ENCODE data around the gene ZNF467.

ZNF467 gene

GRCh38 chr7:149809215-149809614 is 35.8 kb upstream of the ZNF467 start:
- in situ Hi-C loops (cut with HindIII; ENCODE audit: low sequenced_read_pairs) = no loop called here

GRCh38 chr7:149808311-149808710 is 34.9 kb upstream of the ZNF467 start:
- TF ChIP-seq CTCF (IDR thresholded peaks at IDR 0.05; ENCODE audit: low read depth, low read length, missing control alignments) = no peak
- H3K4me3 ChIP-seq (ENCODE audit: low read depth, low read length) = no peak overlapping the region
- in situ Hi-C loops (cut with HindIII; ENCODE audit: low sequenced_read_pairs) = no loop called here
- DNase-seq (ENCODE audit: low read depth) = no peak

More at GRCh38 chr7:149809215-149809614, 35.8 kb upstream of the ZNF467 start:
- no peak for DNase-seq (ENCODE audit: low read depth)
- TF ChIP-seq CTCF (IDR thresholded peaks at IDR 0.05; ENCODE audit: low read depth, low read length, missing control alignments) = no peak
- H3K4me3 ChIP-seq (ENCODE audit: low read depth, low read length) = no peak overlapping the region

GRCh38 chr7:149806726-149807125 is 33.3 kb upstream of the ZNF467 start:
- no peak overlapping the region for H3K4me3 ChIP-seq (ENCODE audit: low read depth, low read length)
- no peak for TF ChIP-seq CTCF (IDR thresholded peaks at IDR 0.05; ENCODE audit: low read depth, low read length, missing control alignments)
- no peak for DNase-seq (ENCODE audit: low read depth)
- in situ Hi-C loops (cut with HindIII; ENCODE audit: low sequenced_read_pairs) = no loop called here

GRCh38 chr7:149804106-149804505 is 30.7 kb upstream of the ZNF467 start:
- H3K4me3 ChIP-seq (ENCODE audit: low read depth, low read length) = no peak overlapping the region
- DNase-seq (ENCODE audit: low read depth) = no peak
- in situ Hi-C loops (cut with HindIII; ENCODE audit: low sequenced_read_pairs) = no loop called here
- no peak for TF ChIP-seq CTCF (IDR thresholded peaks at IDR 0.05; ENCODE audit: low read depth, low read length, missing control alignments)

GRCh38 chr7:149803551-149804074 is 30.2 kb upstream of the ZNF467 start:
- no peak for TF ChIP-seq CTCF (IDR thresholded peaks at IDR 0.05; ENCODE audit: low read depth, low read length, missing control alignments)
- in situ Hi-C loops (cut with HindIII; ENCODE audit: low sequenced_read_pairs) = no loop called here
- H3K4me3 ChIP-seq (ENCODE audit: low read depth, low read length) = no peak overlapping the region
- DNase-seq (ENCODE audit: low read depth) = no peak

GRCh38 chr7:149802966-149803365 is 29.6 kb upstream of the ZNF467 start:
- DNase-seq (ENCODE audit: low read depth) = no peak
- TF ChIP-seq CTCF (IDR thresholded peaks at IDR 0.05; ENCODE audit: low read depth, low read length, missing control alignments) = no peak
- in situ Hi-C loops (cut with HindIII; ENCODE audit: low sequenced_read_pairs) = no loop called here
- no peak overlapping the region for H3K4me3 ChIP-seq (ENCODE audit: low read depth, low read length)

GRCh38 chr7:149801816-149802215 is 28.4 kb upstream of the ZNF467 start:
- in situ Hi-C loops (cut with HindIII; ENCODE audit: low sequenced_read_pairs) = no loop called here
- no peak for TF ChIP-seq CTCF (IDR thresholded peaks at IDR 0.05; ENCODE audit: low read depth, low read length, missing control alignments)
- no peak for DNase-seq (ENCODE audit: low read depth)
- no peak overlapping the region for H3K4me3 ChIP-seq (ENCODE audit: low read depth, low read length)
